HG03025 (cell line): ENCODE results near the gene PFKFB3.
"Not testable (repeated sequence)": the region's sequence is repeated elsewhere in the genome, so short reads cannot be mapped to it uniquely, and the experiment has no call there.

Experiments used
- ATAC-seq: cut with Tn5 transposase; IDR thresholded peaks from one replicate; pipeline ENCODE4 v1.9.1; 2021; ENCODE audit warnings: mild to moderate bottlenecking, moderate library complexity; ENCODE audit not compliant: unreplicated experiment, low FRiP score

Gene PFKFB3

GRCh38 chr10:6177880-6178281 is 24.9 kb upstream of the PFKFB3 start:
- ATAC-seq, result no peak

- no peak for ATAC-seq
Measured at GRCh38 chr10:6178581-6178980, 24.2 kb upstream of the PFKFB3 start.

- no peak for ATAC-seq
Measured at GRCh38 chr10:6179078-6179477, 23.7 kb upstream of the PFKFB3 start.

GRCh38 chr10:6180480-6181110 is 22.1 kb upstream of the PFKFB3 start:
- no peak for ATAC-seq

- no peak for ATAC-seq
Measured at GRCh38 chr10:6181249-6181648, 21.5 kb upstream of the PFKFB3 start.

- no peak for ATAC-seq
Measured at GRCh38 chr10:6182454-6183098, 20.2 kb upstream of the PFKFB3 start.

GRCh38 chr10:6185039-6185716 is 17.6 kb upstream of the PFKFB3 start:
- ATAC-seq, result no peak

GRCh38 chr10:6186894-6187256 is 15.9 kb upstream of the PFKFB3 start:
- ATAC-seq, result no peak

GRCh38 chr10:6187278-6187677 is 15.5 kb upstream of the PFKFB3 start:
- no peak for ATAC-seq

GRCh38 chr10:6190033-6190432 is 12.7 kb upstream of the PFKFB3 start:
- not testable (repeated sequence) for ATAC-seq

- ATAC-seq, result no peak
Measured at GRCh38 chr10:6191147-6191546, 11.6 kb upstream of the PFKFB3 start.

GRCh38 chr10:6191569-6191968 is 11.2 kb upstream of the PFKFB3 start:
- ATAC-seq, result no peak

GRCh38 chr10:6193342-6193741 is 9.4 kb upstream of the PFKFB3 start:
- not testable (repeated sequence) for ATAC-seq

- no peak for ATAC-seq
Measured at GRCh38 chr10:6194311-6194710, 8.4 kb upstream of the PFKFB3 start.

GRCh38 chr10:6195376-6195775 is 7.4 kb upstream of the PFKFB3 start:
- ATAC-seq, result no peak

- ATAC-seq, result no peak
Measured at GRCh38 chr10:6195846-6196245, 6.9 kb upstream of the PFKFB3 start.

- not testable (repeated sequence) for ATAC-seq
Measured at GRCh38 chr10:6196524-6196923, 6.2 kb upstream of the PFKFB3 start.

GRCh38 chr10:6197321-6197720 is 5.4 kb upstream of the PFKFB3 start:
- ATAC-seq, result no peak

- ATAC-seq, result no peak
Measured at GRCh38 chr10:6198171-6198570, 4.6 kb upstream of the PFKFB3 start.

GRCh38 chr10:6199131-6199733 is 3.5 kb upstream of the PFKFB3 start:
- ATAC-seq, result no peak

GRCh38 chr10:6200440-6200733 is 2.3 kb upstream of the PFKFB3 start:
- no peak for ATAC-seq
